ENCODE measurements around the gene PRPF6.

DNA sequence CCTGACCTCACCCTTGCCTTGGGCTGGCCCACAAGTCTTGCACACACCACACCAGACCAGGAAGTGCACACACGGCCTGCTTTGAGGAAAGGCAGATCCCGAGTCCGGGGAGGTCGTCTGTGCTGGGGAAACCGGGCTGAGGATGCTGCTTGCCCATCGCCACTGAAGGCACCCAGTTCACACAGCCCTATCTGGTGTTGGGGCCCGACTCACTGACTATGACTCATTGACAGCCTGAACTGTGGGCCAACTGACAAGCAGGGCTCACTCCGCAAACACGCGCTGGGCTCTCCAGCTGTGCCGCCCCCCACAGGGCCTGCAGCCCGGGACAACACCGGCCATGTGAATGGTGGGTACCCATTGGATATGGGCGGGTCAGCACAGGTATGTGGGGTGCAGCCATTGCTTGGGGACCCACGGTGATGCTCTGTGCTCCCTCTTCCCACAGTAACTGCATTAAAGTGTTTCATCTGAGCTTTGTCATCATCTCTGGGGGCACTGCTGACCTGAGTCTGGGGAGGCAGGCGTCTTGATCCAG, 3.1 kb upstream of the PRPF6 start:
- TF ChIP-seq, protein P1, sequence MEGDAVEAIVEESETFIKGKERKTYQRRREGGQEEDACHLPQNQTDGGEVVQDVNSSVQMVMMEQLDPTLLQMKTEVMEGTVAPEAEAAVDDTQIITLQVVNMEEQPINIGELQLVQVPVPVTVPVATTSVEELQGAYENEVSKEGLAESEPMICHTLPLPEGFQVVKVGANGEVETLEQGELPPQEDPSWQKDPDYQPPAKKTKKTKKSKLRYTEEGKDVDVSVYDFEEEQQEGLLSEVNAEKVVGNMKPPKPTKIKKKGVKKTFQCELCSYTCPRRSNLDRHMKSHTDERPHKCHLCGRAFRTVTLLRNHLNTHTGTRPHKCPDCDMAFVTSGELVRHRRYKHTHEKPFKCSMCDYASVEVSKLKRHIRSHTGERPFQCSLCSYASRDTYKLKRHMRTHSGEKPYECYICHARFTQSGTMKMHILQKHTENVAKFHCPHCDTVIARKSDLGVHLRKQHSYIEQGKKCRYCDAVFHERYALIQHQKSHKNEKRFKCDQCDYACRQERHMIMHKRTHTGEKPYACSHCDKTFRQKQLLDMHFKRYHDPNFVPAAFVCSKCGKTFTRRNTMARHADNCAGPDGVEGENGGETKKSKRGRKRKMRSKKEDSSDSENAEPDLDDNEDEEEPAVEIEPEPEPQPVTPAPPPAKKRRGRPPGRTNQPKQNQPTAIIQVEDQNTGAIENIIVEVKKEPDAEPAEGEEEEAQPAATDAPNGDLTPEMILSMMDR (IDR thresholded peaks at IDR 0.05; ENCODE audit: poor library complexity, severe bottlenecking), result no peak
- no peak for TF ChIP-seq REST (IDR thresholded peaks at IDR 0.05; ENCODE audit: borderline replicate concordance)
- no peak for TF ChIP-seq POLR2AphosphoS5 (IDR thresholded peaks at IDR 0.05)
- no peak for TF ChIP-seq EP300 (conservative IDR thresholded peaks at IDR 0.05; ENCODE audit: poor library complexity, severe bottlenecking)
- TF ChIP-seq TAF1 (IDR thresholded peaks at IDR 0.05; ENCODE audit: low read depth), result no peak
- TF ChIP-seq EZH2 (IDR thresholded peaks at IDR 0.05; ENCODE audit: borderline replicate concordance, insufficient read depth, low read length, poor library complexity, severe bottlenecking), result no peak
- TF ChIP-seq SMC3 (conservative IDR thresholded peaks at IDR 0.05; ENCODE audit: poor library complexity), result no peak
